D721Med (cell line): ENCODE measurements around the gene COL4A1.

Source experiments
- DNase-seq: peaks from one replicate; pipeline ENCODE4 v3.0.0; 2011; ENCODE audit warnings: low spot score; ENCODE audit not compliant: insufficient read length
- FAIRE-seq: peaks from 2 replicates; lab custom pipeline; 2011; peaks lifted over from hg19 to GRCh38; lab: Jason Lieb, UNC
- CTCF ChIP-seq: IDR thresholded peaks from 2 replicates; pipeline ENCODE4 v1.5.1; 2012; ENCODE audit warnings: mild to moderate bottlenecking, control low read depth; ENCODE audit not compliant: insufficient read depth; ENCODE audit errors: missing control alignments

The COL4A1 gene

GRCh38 chr13:110278859-110279258 lies 28.1 kb downstream of the COL4A1 start:
- DNase-seq (no peak), FAIRE-seq (no peak)
- TF ChIP-seq CTCF, result no peak

GRCh38 chr13:110277357-110277975 lies 29.5 kb downstream of the COL4A1 start:
- TF ChIP-seq CTCF, result no peak
- no peak for DNase-seq
- no peak for FAIRE-seq

- FAIRE-seq, result no peak
- DNase-seq, result no peak
- TF ChIP-seq CTCF, result no peak
Measured at GRCh38 chr13:110276553-110276950, 30.4 kb downstream of the COL4A1 start.

GRCh38 chr13:110275931-110276552 lies 30.9 kb downstream of the COL4A1 start:
- no peak for TF ChIP-seq CTCF
- no peak for DNase-seq
- FAIRE-seq, result no peak

- DNase-seq (no peak), FAIRE-seq (no peak)
- peak; percentile 15 for TF ChIP-seq CTCF
Measured at GRCh38 chr13:110274687-110275086, 32.3 kb downstream of the COL4A1 start.

GRCh38 chr13:110273254-110273653 lies 33.7 kb downstream of the COL4A1 start:
- no peak for TF ChIP-seq CTCF
- no peak for DNase-seq
- FAIRE-seq, result no peak

- no peak for TF ChIP-seq CTCF
- no peak for FAIRE-seq
- no peak for DNase-seq
Measured at GRCh38 chr13:110272651-110273050, 34.3 kb downstream of the COL4A1 start.
